NCI-H510A treated with DMSO at 0.1 percent for 48 hours (cell line): ENCODE measurements around the gene MEI4.
"Not testable (repeated sequence)": the region's sequence is repeated elsewhere in the genome, so short reads cannot be mapped to it uniquely, and the experiment has no call there.

Source experiments
- DNase-seq: peaks from one replicate; lab custom pipeline; 2025; lab: John Stamatoyannopoulos, UW

MEI4 gene, protein sequence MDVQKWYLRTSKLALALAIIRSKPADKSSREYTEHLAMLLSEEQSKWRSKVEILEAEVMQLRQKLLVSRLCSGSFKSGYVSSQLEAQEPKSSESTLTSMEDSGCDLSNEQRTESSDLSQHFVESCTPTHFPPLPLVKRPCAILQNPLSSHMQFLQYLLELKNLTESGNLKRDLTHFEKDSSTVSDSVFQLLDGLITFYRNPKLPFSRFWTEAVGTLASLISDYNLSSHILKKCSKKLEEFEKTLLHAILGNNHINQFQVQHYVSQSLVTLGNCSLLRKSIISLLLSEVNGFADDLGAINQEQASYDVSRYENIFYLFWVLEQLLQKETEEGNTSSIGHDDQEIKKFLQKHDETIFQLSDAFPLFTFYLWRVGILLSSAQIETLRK

DNA sequence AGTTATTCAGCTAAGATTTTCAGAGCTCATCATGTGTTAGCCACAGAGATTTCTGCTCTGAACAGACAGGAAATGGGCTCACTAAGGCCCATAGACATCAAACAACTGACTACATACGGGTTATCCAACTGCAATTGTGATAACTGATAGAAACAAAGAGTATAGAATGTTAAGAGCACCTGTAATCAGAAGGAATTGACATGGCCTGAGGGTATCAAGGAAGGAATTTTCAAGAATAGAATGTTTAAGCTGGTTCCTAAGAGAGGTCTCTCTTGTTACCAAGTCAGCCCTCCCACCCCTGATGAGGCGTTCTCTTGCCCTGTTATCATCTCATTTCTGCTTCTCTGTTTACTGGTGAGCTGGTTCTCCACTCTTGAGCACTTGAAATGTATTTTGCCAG is at the start of gene MEI4:
MEI4 (plus strand) TSS at position 301 of the 400 bp plus-strand sequence. CDS start 37,633 bp downstream, outside the sequence.
- no peak for DNase-seq

DNA sequence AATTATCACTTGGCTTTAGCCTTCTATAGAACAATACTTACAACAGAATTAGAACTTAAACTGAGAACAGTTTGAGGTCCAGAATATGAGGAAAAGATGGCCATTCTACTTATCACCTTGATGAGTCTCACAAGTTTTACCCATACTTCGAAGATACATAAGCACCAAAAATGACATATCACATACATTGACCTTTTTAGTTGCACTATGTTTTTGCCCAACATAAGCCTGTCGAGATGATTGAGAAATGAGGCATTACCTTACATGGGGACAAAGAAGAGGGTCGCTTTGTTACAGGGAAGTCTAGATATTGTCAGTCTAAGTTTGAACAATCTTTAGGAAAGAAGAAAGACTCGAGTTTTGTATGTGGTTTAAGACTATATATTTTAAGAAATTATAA is 48.4 kb upstream of the MEI4 start:
- no peak for DNase-seq

DNA sequence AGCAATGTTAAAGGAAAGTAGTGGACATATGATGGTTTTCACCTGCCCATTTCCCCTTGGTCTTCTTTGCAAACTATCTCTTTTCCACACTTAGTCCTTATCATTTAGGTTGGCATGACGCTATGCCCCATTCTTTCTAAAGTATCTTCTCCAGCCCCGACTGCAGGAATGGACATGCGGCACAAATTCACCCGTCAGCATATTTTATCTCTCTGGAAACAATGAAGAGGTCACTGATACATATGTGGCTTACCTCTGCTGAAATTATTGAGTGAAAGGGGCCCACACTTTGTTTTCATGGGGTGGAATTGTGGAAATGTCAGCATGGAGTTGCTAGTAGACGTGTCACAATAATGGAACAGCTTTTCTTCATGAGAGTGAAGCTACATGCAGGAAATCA is 45.8 kb upstream of the MEI4 start:
- DNase-seq: no peak

DNA sequence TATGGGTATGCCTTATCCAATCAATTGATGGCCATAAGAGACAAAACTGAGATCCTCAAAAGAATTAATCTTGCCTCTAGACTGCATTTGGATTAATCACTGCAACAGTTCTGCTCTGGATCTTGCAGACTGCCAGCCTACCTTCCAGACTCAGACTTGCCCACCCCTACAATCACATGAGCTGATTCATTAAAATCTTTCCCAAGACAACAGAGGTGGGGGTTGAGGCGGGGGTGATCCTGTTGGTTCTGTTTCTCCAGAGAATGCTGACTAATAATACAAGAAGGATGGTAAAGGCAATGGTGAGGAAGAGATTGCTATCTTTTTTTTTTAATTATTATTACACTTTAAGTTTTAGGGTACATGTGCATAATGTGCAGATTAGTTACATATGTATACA is 43.7 kb upstream of the MEI4 start:
- no peak for DNase-seq

DNA sequence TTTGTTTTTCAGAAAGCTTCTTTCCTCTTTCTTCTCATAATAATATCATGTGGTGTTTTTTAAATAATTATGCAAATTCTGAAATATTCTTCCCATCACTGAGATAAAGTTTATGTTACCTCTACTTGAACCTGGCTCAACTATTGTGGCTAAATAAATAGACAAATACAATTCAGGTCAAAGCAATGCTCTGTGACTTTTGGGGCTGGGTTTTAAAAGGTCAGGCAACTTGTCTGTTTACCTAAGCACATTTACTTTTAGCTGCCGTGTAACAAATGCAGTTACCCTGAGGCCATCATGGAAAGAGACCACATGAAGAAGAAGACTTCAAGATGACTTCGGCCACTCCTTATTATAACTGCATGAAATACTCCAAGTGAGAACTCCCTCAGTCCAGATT is 33.7 kb upstream of the MEI4 start:
- DNase-seq: no peak

DNA sequence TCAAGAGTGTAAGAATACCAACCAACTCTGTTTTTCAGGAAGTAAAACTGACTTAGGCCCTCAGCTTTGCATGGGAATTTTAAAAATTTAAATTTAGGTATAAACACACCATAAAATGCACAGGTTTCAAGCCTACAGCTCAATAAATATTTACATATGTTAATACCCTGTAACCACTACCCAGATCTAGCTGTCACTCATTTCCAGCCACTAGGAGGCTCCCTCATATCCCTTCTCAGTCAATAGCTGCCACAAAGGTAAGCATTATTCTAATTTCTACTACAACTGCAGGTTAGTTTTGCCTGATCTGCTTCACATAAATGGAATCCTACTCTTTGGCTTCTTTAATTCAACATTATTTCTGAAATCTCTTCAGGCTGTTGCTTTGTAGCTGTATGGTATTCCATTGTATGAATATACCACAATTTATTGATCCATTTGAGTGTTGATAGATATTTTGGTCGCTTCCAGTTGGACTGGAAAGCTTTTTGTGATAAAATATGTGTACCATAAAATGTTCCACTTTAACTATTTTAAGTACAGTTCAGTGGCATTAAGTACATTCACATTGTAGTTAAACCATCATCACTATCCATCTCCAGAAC is 32.5 kb upstream of the MEI4 start:
- DNase-seq: peak; percentile 13

DNA sequence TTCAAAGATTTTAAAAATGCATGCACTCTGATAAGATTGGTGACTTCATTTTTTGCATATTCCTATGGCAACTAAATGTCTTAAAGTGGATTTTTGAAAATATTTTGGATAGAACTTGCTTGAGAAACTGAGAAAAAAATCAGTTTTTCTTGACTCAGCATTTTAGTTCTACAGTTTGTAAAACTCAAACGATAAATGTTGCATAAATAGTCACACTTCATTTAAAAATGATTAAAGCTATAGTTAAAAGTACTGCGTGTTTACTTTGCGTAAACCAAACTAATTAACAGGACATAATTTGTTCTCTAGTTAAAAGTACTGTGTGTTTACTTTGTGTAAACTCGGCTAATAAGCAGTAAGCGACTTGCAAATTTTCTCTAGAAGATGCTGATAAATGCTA is 28.3 kb upstream of the MEI4 start:
- DNase-seq: no peak

DNA sequence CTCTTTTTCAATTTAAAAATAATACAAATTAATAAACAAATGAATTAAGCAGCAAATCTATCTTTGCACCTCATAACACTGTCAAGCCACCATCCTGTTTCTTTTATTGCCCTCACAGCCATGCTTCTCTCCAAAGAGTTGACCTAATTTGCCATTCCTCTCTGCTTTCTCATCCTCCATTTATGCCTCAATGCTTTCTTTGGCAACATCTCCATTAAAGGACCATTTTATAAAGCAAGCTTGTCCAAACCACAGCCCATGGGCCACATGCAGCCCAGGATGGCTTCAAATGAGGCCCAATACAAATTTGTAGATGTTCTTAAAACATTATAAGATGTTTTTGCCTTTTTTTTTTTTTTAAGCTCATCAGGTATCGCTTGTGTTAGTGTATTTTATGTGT is 26.4 kb upstream of the MEI4 start:
- DNase-seq: no peak

DNA sequence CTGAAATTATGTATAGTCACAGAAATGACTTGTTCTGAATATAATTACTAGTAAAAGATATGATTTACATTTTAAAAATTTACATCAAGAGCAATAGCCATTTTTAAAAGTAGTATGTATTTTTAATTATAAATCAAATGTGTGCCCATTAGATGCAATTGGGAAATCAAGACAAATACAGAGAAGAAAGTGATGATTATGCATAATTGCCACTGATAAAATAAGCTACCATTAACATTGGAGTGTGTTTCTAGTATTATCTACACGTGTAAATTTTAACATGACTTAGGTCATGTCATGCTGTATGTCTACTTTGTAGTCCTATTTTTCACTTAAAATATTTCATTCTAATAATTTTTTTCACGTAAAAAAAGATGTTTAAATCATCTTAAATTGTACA is 22.8 kb upstream of the MEI4 start:
- DNase-seq: no peak

DNA sequence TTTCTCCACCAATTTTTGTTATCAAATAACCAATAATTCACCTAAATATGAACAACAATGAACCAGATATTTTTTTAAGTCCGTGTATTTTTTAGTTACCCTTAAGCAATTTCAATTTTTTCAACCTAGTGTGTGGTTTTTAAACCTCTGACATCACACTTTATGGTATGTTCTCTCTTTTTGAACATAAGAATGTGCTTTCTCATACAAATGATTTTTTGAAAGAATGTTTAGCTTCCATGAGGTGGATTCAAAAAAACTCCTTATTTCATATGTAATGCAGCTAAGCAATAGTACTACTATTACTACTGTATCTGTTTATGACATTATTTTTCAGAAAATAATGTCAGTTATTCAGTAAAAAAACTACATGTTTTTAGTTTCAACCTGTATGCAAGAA is 19.4 kb upstream of the MEI4 start:
- no peak for DNase-seq

DNA sequence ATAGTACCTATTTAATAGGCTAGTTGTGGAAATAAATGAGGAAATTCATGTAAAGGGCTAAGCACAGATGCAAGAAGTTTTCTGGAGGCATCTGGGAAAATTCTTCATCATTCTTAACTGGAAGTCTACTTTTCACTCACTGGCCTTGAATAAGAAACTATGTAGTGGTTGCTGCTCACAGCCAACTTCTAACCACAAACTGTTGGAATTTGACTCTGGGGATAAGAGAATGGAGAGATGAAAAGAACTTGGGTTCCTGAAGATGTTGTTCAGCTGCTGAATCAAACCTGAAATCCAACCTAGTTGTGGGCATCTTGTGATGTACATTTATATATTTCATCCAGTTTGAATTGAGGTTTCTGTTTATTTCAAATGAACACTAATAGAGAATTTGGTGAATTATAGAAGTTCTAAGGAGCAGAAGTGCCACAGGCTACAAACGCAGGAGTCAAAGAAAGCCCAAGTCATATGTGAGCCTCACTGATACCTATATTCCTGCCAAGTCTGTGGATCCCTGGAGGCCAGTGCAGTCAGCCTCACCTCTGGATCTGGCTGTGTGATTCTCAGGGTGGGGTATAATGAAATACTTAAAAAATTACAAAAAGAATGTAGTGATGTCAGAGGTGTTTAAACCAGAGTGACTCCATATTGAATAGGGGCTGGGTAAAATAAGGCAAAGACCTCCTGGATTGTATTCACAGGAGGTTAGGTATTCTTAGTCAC is 18.7 kb upstream of the MEI4 start:
- no peak for DNase-seq

DNA sequence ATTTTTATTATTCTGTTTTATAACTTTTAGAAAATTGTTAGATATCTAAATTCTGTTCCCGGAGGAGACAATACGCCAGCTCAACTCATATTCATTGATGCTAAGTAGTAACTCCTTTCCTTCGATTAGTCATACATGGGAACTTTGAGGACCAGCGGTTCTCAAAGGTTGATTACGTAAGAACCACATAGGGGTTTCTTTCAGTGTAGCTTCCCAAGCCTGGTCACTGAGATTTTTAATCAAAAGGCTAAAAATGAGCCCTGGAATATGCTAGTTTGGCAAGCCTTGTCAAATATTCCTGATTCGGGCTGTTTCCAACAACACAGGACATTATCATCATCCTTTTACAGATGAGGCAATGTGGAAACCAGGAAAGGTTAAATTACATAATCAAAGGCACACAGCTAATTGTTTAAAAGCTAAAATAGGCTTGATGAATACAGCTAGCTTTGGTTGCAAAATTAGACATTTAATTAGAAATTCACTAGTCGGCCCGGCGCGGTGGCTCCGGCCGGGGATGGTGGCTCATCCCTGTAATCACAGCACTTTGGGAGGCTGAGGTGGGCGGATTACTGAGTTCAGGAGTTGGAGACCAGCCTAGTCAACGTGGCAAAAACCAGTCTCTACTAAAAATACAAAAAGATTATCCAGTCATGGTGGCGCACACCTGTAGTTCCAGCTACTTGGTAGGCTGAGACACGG is 14.6 kb upstream of the MEI4 start:
- no peak for DNase-seq

DNA sequence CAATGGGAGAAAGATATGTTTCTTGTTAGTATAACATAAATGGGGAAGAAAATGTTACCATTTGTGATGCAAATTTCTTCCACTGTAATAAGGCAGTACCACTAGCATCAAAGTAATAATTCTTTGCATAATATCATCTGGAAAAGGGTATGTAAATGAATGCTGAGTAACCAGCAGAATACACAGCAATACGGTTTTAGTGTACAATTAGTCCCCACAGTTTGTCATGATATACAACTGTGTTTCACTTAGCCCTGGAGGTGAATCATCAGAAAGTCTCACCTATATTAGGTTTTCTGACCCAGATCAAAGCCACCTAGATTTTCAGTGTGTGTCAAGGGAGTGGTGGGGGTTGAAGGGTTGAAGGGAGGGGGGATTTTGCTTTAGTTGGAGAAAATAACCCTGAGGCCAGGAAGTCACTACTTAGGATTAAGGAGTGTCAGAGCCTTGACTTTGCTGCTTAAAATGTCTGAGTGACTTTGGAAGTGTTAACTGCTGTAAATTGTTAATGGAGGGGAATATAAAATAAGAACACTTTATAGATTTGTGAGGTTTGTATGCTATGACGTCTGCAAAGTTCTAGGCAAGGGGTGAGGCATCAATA is 8.6 kb upstream of the MEI4 start:
- DNase-seq: no peak

DNA sequence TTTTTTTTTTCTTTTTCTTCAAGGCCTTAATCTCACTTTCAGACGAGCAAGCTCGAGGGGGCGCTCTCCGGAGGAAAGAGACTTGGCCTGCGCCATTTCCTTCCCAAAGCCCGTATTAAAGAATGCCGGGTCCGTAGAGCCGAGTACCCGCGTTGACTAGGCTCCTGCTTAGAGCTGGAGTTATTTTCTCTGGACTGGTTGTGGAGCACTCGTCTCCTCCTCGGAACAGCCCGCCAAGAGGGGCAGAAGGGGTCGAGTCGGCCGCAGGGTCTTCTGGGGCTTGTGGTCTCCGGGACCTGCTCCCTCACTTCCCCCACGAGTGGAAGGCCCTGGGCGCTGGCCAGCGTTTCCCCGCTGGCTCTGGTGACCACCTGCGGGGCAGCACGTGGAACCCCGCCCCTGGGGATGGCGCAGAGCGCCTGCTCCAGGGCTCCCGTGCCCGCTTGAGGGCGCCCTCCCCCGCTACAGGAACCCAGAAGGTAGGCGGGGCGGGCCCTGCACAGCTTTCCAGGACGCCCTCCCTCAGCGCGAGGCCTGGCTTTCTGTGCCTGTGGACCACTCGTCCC is 2.7 kb upstream of the MEI4 start:
- no peak for DNase-seq

DNA sequence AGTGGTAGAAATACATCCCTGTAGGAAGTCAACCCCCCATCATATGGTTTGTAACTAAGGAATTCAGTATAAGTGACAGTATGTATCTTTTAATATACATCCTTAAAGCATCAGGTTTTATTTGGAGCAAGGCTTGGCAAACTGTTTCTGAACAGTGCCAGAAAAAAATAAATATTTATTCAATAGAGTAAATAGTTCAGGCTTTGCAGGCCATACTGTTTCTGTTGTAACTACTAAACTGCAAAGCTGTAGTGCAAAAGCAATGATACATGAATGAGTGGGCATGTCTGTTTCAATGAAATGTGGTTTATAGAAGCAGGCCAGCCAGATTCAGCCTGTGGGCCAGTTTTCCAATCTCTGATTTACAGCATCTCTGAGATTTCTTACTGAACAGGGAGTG is 977 bp downstream of the MEI4 start:
- no peak for DNase-seq

DNA sequence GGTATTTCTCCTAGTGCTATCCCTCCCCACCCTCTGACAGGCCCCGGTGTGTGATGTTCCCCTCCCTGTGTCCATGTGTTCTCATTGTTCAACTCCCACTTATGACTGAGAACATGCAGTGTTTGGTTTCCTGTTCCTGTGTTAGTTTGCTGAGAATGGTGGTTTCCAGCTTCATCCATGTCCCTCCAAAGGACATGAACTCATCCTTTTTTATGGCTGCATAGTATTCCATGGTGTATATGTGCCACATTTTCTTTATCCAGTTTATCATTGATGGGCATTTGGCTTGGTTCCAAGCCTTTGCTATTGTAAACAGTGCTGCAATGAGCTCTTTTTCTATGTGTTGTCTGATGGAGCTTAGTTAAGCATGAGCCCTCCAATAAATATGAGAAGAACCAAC is 2.2 kb downstream of the MEI4 start:
- DNase-seq: not testable (repeated sequence)

DNA sequence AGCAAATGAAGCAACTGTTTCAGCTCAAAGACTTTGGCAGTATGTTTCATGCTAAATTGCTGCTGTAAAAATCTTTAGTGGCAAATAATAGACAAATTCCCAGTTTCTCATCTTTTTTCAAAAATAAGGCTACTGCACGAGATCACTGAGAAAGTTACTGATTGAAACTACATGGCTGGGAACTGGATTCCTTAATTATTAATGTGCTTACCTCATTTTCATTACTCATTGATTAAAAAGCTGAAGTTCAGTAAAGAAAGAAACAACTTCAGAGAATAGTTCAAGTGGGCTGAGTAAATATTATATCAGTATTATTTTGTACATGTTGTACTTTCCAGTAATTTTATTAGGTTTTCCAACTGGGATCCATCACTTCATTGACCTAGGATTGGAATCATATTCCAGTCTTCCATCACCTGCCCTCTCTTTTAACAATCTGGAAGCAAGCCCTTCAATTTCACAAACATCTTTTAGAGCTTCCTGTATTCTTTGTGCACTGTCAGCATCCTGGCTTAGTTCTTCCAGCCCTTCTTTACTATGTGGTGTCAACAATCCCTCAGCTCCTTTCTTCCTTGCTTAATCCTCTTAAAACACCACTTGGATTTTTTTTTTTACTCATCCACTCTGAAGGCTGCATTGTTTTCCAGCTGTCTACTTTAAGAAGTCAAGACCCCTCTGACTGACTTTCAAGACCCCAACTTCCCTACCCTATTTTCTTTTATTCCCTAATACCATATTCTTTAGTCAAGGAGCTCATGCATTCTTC is 4.3 kb downstream of the MEI4 start:
- no peak for DNase-seq

DNA sequence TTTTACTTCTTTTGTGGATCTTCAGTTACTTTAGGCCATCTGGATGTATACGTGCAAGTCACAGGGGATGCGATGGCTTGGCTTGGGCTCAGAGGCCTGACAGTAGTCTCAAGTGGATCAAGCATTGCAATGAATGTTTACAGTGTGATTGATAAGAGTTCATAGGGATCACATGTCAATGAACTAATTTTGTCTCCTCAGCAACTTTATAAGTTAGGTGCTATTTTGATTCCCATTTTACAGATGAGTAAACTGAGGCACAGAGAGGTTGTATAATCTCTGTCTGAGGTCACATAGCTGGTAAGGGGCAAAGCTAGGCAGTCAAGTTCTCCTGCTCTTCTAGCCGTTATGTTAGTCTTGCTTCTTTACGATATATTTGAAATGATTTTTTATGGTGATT is 13.5 kb downstream of the MEI4 start:
- no peak for DNase-seq

DNA sequence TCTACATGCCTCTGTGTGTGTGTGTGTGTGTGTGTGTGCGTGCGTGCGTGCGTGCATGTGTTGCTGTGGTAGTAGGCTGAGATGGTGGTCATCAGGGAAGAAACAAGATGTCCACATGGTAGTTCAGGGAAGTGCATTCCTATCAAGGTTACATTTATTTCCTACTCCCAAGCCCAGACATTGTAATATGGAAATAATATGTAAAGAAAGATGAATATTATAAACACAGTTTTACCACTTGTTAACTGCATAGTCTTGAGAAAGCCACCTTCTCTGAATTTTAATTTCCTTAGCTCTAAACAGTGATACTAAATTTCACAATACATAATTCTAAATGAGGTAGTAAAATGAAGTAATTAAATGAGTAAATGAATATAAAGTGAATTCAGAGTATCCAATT is 14.0 kb downstream of the MEI4 start:
- DNase-seq: no peak

DNA sequence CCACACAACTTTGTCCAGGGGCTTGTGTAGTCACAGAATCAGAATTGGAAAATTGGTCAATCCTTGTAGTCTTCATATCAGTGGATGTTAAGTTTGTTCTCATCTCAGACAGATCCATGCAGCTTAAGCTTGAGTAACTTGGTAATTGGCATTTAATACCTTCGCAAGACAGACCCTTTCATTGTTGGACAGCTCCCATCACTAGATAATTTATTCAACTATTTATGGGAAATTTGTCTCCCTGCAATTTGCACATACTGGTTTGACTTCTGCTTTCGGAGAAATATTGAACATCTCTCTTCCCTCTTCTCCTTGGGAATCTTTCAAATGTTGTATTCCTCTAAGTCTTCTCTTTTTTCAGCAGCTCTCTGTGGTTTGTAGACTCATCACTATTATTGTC is 17.1 kb downstream of the MEI4 start:
- DNase-seq: no peak

DNA sequence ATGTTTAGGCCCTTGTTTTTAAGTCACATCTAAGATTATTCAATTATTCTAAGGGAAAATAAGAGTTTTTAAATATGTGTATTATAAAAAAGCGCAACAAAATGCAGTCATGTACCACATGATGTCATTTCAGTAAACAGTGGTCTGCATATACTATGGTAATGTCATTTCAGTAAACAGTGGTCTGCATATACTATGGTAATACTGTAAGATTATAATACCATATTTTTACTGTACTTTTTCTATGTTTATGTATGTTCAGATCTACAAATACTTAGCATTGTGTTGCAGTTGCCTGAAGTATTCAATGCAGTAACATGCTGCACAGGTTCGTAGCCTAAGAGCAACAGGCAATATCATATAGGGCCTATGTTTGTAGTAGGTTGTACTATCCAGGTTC is 21.4 kb downstream of the MEI4 start:
- no peak for DNase-seq
